Measurements from ENCODE around the gene NTSR1.

DNA sequence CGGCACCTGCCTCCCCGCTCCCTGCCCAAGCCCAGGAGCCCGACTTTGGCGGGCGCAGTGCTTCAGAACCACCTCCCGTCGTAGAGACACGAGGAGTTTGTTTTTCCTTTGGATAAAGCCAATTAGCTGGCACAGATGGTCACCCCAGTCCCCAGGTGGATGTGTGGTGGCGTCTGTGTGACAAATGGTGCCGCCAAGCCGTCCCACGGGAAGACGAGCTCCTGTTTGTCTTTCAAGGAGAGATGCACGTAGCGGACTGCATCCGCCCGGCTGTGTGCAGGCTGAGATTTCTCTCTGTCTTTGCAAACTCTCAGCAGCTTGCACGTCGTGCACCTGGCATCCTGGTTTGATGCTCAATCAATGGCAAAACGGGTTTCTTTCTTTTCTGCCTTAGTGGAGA, 71.6 kb downstream of the NTSR1 start:
- TF ChIP-seq POLR2AphosphoS5 (IDR thresholded peaks at IDR 0.05) (no peak), CTCF (IDR thresholded peaks at IDR 0.05; ENCODE audit: poor library complexity, severe bottlenecking) (no peak), MXI1 (conservative IDR thresholded peaks at IDR 0.05; ENCODE audit: poor library complexity, severe bottlenecking) (no peak)

All from neural cell (in vitro differentiated cells).